ENCODE measurements around the gene COL23A1.

COL23A1 gene

GRCh38 chr5:178434851-178435250 is 155.3 kb downstream of the COL23A1 start:
- DNase-seq (ENCODE audit: low read depth) = no peak

DNA sequence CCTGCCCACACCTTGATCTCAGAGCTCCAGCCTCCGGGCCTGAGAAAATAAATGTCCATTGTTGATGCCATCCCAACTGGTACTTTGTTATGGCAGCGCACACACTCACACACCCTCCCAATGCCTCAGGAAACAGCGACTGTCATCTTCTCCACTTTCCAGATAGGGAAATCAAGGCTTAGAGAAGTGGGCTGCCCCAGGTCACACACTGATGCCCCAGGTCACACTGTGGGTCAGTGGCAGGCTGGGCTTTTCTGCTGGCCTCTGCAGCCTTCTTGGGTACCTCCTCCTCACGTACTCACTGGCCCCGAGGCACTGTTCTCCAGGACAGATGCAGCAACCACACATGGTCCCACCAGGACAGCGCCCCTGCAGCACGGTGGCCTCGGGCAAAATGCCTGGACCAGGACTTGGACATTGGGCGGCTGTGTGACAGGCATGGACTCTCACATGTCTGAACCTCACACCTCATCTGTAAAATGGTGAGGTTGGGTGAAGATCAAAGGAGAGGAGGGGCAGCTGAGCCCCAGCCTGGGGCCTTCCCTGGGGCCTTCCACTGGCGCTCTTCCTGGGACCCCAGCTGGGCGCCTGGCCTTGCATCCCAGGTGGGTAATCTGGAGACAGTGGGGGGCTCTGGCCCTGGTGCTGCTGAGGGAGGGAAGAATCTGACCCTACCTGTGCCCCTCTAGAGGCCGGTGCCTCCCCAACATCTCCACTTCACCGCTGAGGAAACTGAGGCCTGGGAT is 156.0 kb downstream of the COL23A1 start:
- DNase-seq (ENCODE audit: low read depth) = no peak

DNA sequence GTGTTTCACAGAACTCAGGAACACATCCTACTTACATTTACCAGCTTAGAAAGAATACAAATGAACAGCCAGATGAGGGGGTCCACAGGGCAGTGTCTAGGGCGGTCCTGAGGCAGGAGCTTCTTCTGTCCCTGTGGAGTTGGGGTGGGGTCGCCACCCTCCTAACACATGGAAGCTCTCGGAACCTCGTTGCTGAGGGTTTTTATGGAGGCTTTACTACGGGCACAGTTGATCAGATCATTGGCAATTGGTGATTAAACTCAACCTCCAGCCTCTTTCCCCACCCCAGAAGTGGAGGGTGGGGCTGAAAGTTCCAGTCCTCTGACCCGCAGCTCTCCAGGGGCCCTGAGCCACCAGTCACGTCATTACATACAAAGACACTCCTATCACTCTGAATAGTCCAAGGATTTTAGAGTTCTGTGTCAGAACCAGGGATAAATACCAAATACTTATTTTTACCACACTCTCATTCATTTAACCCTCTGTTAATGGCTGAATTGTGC is 156.9 kb downstream of the COL23A1 start:
- no peak for DNase-seq (ENCODE audit: low read depth)

GRCh38 chr5:178432421-178433272 is 157.5 kb downstream of the COL23A1 start:
- no peak for DNase-seq (ENCODE audit: low read depth)

DNA sequence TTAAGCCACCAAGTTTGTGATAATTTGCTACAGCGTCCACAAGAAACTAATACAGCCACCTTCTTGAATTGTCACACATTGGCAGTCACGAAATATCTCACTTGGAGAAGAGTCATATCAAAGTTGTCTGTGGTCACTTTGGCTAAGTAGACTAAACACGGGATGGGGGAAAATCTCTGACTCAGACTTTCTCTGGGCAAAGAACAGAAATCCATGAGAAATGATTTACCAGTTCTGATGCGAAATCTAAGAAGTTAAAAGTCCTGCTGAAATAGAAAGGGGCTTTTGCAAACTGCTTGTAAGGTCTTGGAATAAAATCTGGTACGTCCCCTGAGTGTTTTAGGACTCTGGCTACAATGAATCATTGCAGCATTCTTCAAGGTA is 158.4 kb downstream of the COL23A1 start:
- no peak for DNase-seq (ENCODE audit: low read depth)

- DNase-seq (ENCODE audit: low read depth) = no peak
Observed at GRCh38 chr5:178431063-178431781, 159.0 kb downstream of the COL23A1 start.

DNA sequence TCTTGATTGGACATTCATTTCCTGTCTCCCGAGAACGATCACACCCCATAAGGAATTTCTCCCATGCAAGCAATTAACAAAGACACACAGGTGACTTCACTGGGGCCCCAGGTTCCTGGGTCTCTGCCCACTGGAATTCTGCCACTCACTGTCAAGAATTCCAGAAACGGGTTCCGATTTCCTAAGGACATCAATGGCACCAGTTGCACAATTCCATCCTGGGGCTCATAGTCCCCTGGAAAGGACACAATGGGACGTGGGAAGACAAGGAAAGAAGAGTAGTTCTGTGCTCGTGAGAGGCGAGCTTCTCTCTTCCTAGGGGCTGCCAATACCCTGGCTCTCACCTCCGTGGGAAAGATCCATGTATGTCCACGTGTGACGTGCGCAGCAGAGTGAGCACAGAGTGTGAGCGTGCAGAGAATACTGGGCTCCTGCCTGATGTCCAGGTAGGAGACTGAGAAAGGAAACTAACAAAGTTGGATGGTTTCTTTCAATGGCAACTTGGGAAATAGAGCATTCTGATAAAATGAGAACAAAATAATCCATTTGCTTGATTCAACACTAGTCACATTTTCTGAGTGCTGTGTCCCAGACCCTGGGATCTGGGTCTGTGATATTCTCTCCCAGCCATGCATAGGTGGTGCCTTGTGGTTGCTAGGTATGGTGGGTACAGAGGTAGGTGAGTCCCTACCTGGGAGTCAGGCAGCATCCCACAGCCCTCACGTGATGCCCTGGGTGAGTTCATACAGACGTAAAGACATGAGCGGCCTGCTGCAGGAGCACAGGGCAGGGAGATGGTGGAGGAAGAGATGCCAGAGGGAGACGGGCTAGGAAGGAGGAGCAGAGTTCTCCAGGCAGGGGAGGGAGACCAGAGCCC is 159.8 kb downstream of the COL23A1 start:
- DNase-seq (ENCODE audit: low read depth) = no peak

- no peak for DNase-seq (ENCODE audit: low read depth)
Observed at GRCh38 chr5:178429491-178430185, 160.6 kb downstream of the COL23A1 start.

DNA sequence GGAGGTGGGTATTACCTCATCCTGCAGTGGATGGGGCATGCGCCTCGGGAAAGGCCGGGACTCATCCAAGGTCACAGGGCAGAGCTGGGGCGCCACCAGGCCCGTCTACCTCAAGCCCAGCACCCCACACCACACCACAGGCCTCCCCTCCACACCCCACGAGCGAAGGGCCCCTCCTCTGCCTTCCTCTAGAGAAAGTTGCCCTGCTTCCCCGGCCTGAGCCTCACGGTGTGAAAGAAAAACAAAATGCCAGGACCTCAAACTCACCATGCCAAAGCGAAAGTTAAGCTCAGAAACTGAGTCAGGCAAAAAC is 161.1 kb downstream of the COL23A1 start:
- no peak for DNase-seq (ENCODE audit: low read depth)

GRCh38 chr5:178428341-178429155 is 161.6 kb downstream of the COL23A1 start:
- no peak for DNase-seq (ENCODE audit: low read depth)

- DNase-seq (ENCODE audit: low read depth) = no peak
Observed at GRCh38 chr5:178427576-178428197, 162.5 kb downstream of the COL23A1 start.

DNA sequence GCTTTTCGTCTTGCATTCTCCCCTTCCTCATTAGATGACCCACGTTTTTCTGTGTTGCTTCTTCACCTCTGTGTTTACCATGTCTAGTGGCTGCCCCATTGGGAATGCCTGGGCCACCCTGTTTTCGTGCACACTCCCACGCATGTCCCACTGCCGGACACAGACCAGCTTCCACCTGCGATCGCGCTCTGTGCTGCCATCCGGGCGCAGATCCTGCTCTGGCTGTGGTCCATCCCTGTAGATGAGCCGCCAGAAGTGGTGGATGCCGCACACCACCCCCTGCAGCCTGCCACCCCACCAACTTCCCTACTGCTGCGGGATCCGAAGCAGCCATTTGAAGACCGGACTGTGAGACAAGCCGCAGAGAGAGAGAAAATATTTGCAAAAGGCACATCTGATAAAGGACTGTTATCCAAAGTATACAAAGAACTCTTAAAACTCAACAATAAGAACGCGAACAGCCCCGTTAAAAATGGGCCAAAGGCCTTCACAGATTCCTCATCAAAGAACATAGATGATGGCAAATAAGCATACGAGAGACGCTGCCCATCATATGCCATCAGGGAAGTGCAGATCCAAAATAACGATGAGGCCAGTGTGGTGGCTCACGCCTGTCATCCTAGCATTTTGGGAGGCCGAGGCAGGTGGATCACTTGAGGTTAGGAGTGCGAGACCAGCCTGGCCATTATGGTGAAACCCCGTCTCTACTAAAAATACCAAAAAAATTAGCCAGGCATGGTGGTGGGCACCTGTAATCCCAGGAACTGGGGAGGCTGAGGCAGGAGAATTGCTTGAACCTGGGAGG is 163.7 kb downstream of the COL23A1 start:
- DNase-seq (ENCODE audit: low read depth) = no peak

DNA sequence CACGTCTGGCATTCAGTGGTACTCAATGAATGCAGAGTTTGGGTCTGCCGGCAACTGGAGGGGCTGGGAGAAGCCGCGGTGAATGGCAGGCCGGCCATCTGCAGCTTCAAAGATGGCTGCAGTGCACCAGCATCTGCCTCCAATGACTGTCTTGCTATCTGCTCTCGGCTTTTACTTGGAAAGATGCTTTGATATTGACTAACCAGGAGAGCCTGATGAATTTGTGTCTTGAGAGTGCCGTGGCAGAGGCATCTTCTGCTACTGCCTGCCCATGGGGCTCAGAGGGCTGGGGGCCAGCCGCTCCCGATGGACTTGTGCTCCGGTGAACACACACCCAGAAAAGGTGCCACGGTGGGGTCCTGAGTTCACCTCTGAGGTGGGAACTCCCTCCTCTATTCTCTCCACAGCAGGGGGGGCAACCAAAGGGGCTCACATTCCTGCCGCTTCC is 164.5 kb downstream of the COL23A1 start:
- no peak for DNase-seq (ENCODE audit: low read depth)

- DNase-seq (ENCODE audit: low read depth) = no peak
Observed at GRCh38 chr5:178424810-178425177, 165.4 kb downstream of the COL23A1 start.

GRCh38 chr5:178423901-178424809 is 166.0 kb downstream of the COL23A1 start:
- no peak for DNase-seq (ENCODE audit: low read depth)

GRCh38 chr5:178423431-178423830 is 166.8 kb downstream of the COL23A1 start:
- no peak for DNase-seq (ENCODE audit: low read depth)

GRCh38 chr5:178422400-178422775 is 167.8 kb downstream of the COL23A1 start:
- DNase-seq (ENCODE audit: low read depth) = no peak
